ENCODE measurements around the gene ADARB1. TPM values are rescaled to one million over a fixed set of nuclear protein-coding genes. Genes with fewer than 3 reads are reported as not detected.

ADARB1 gene
- total and polyA plus RNA-seq, 2 experiments from 2014 or later, result 16.0 to 17.3 TPM

DNA sequence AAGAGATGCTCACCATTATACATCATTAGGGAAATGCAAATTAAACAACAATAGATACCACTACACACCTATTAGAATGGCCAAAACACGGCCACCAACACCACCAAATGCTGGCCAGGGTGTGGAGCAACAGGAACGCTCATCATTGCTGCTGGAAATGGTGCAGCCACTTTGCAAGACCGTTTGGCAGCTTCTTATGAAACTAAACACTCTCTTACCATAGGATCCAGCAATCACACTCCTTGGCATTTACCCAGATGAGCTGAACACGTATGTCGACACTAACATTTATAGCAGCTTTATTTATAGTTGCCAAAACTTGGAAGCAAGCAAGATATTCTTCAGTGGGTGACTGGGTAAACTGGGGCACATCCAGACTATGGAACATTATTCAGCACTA is 28.9 kb upstream of the ADARB1 start:
- Histone ChIP-seq H3K79me2 (no peaks in the 10 kb centered on the region), H3K27ac (no peak overlapping the region), H3K9me2 (replicated peaks; ENCODE audit: insufficient read depth) (no peaks in the 10 kb centered on the region), H3K4me1 (ENCODE audit: insufficient read depth) (peaks cover 9% of the 10 kb centered on the region), H3K27me3 (no peaks in the 10 kb centered on the region), H3K4me2 (no peak overlapping the region), H3K9me3 (ENCODE audit: low read depth) (no peaks in the 10 kb centered on the region), H3K4me3 (no peak overlapping the region), H2AFZ (no peak overlapping the region), H3K36me3 (replicated peaks; ENCODE audit: insufficient read depth, low read depth) (no peaks in the 10 kb centered on the region), H4K20me1 (ENCODE audit: insufficient read depth, poor library complexity, severe bottlenecking) (no peaks in the 10 kb centered on the region)
- WGBS (ENCODE audit: low lambda C conversion rate, missing lambda C conversion rate), result 80% methylated on average over 5 of the region's 5 CpGs
- TF ChIP-seq EZH2 (IDR thresholded peaks at IDR 0.05; ENCODE audit: borderline replicate concordance) (no peak), EZH2phosphoT487 (IDR thresholded peaks at IDR 0.05; ENCODE audit: low read depth, severe bottlenecking, unreplicated experiment) (no peak)
- TF ChIP-seq, protein P1, sequence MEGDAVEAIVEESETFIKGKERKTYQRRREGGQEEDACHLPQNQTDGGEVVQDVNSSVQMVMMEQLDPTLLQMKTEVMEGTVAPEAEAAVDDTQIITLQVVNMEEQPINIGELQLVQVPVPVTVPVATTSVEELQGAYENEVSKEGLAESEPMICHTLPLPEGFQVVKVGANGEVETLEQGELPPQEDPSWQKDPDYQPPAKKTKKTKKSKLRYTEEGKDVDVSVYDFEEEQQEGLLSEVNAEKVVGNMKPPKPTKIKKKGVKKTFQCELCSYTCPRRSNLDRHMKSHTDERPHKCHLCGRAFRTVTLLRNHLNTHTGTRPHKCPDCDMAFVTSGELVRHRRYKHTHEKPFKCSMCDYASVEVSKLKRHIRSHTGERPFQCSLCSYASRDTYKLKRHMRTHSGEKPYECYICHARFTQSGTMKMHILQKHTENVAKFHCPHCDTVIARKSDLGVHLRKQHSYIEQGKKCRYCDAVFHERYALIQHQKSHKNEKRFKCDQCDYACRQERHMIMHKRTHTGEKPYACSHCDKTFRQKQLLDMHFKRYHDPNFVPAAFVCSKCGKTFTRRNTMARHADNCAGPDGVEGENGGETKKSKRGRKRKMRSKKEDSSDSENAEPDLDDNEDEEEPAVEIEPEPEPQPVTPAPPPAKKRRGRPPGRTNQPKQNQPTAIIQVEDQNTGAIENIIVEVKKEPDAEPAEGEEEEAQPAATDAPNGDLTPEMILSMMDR (IDR thresholded peaks at IDR 0.05; ENCODE audit: poor library complexity), result no peak
- DNase-seq (ENCODE audit: low spot score), result no peak

DNA sequence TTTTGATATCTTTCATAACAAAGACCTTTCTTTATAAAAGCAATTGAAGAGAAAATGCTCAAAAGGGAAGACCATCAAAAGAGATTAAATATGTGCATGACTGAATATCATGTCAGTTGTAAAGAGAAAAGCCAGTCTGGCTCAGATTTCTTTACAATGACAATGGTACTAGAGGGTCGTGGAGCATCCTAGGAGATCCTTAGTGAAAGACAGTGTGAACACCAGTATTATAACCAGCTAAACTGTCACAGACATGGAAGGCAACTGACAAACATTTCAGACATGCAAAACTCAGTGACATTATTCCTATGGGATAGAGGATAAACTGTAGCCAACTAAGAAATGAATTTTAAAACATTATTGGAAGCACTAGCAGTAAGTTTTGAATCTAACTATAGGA is 27.1 kb upstream of the ADARB1 start:
- 84% methylated on average over 1 of the region's 1 CpG for WGBS (ENCODE audit: low lambda C conversion rate, missing lambda C conversion rate)
- no peaks in the 10 kb centered on the region for H3K9me2 ChIP-seq (replicated peaks; ENCODE audit: insufficient read depth)
- no peaks in the 10 kb centered on the region for H3K79me2 ChIP-seq
- H4K20me1 ChIP-seq (ENCODE audit: insufficient read depth, poor library complexity, severe bottlenecking), result no peaks in the 10 kb centered on the region
- TF ChIP-seq, protein P1 (IDR thresholded peaks at IDR 0.05; ENCODE audit: poor library complexity), result no peak
- no peak for TF ChIP-seq EZH2 (IDR thresholded peaks at IDR 0.05; ENCODE audit: borderline replicate concordance)
- no peak for TF ChIP-seq EZH2phosphoT487 (IDR thresholded peaks at IDR 0.05; ENCODE audit: low read depth, severe bottlenecking, unreplicated experiment)
- no peaks in the 10 kb centered on the region for H3K36me3 ChIP-seq (replicated peaks; ENCODE audit: insufficient read depth, low read depth)
- no peaks in the 10 kb centered on the region for H3K27me3 ChIP-seq
- H2AFZ ChIP-seq, result no peak overlapping the region
- H3K4me2 ChIP-seq, result no peak overlapping the region
- no peak for DNase-seq (ENCODE audit: low spot score)
- H3K4me1 ChIP-seq (ENCODE audit: insufficient read depth), result peaks cover 13% of the 10 kb centered on the region
- H3K27ac ChIP-seq, result no peak overlapping the region
- H3K4me3 ChIP-seq, result no peak overlapping the region
- no peaks in the 10 kb centered on the region for H3K9me3 ChIP-seq (ENCODE audit: low read depth)

DNA sequence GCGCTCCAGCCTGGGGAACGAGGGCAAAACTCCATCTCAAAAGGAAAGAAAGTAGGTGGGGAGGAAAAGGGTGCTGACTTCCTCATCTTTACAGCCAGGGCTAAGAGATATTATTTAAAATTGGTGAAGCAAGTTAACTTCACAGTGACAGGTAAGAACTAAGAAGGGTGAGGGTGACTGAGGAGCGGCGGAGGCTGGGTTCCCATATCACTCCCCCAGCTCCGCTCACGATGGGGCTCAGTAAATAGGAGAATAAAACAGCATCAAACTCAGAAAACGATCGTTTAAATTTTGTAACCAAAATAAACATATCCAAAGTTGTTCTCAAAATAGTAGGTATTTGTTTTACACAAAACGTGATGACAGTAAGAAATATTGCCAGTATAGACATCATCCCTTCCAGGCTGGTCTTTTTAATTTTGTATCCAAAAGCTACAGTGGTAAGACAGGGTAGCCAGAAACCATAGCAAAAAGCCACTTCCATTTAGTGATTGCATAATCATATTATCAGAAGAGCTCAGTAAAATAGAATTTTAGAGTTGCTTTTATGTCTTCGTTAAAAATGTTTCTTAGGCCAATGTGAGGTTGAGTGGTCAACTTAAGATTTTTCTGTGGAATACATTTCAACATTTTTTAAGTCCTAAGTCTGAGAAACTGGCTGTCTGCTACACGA is 26.2 kb upstream of the ADARB1 start:
- H4K20me1 ChIP-seq (ENCODE audit: insufficient read depth, poor library complexity, severe bottlenecking), result no peaks in the 10 kb centered on the region
- H3K4me2 ChIP-seq, result no peak overlapping the region
- no peaks in the 10 kb centered on the region for H3K79me2 ChIP-seq
- H3K4me1 ChIP-seq (ENCODE audit: insufficient read depth), result peaks cover 13% of the 10 kb centered on the region
- TF ChIP-seq, protein P1 (IDR thresholded peaks at IDR 0.05; ENCODE audit: poor library complexity), result no peak
- no peak for DNase-seq (ENCODE audit: low spot score)
- no peak overlapping the region for H3K4me3 ChIP-seq
- no peaks in the 10 kb centered on the region for H3K36me3 ChIP-seq (replicated peaks; ENCODE audit: insufficient read depth, low read depth)
- H3K27ac ChIP-seq, result no peak overlapping the region
- no peaks in the 10 kb centered on the region for H3K27me3 ChIP-seq
- 93% methylated on average over 11 of the region's 11 CpGs for WGBS (ENCODE audit: low lambda C conversion rate, missing lambda C conversion rate)
- no peaks in the 10 kb centered on the region for H3K9me2 ChIP-seq (replicated peaks; ENCODE audit: insufficient read depth)
- H3K9me3 ChIP-seq (ENCODE audit: low read depth), result no peaks in the 10 kb centered on the region
- H2AFZ ChIP-seq, result no peak overlapping the region
